Activated CD8-positive, alpha-beta T cell treated with anti-CD3 and anti-CD28 coated beads, Interleukin-2, amount 10 ng/mL, durations not matched to agents 7 days and 5 days (primary cell): Measurements from ENCODE around the gene PLCL2. TPM values are rescaled to one million over a fixed set of nuclear protein-coding genes. Genes with fewer than 3 reads are reported as not detected.

Experiments
- ATAC-seq: fragments of 150-1000 bp; cut with Tn5 transposase; one replicate; pipeline ENCODE4 v1.10.0; 2021; ENCODE audit warnings: moderate library complexity
- CTCF ChIA-PET: fragments of 350-600 bp; sonication (Branson Sonifier 250); formaldehyde crosslinking; loops from one replicate; lab custom pipeline; 2021; ENCODE audit warnings: antibody characterized with exemption; lab: Charles Lee
- POLR2A ChIA-PET: fragments of 350-600 bp; sonication (Branson Sonifier 250); formaldehyde crosslinking; loops from one replicate; lab custom pipeline; 2021; ENCODE audit warnings: antibody characterized with exemption; lab: Charles Lee
- DNase-seq: peaks from one replicate; pipeline ENCODE4 v3.0.0-alpha.2; 2020
- H3K27ac Mint-ChIP-seq: one replicate; pipeline ENCODE4 v1.8.0; 2021; ENCODE audit warnings: mild to moderate bottlenecking, mixed read lengths
- H3K27me3 Mint-ChIP-seq: one replicate; pipeline ENCODE4 v1.8.0; 2021; ENCODE audit warnings: low read depth, mixed read lengths
- H3K36me3 Mint-ChIP-seq: one replicate; pipeline ENCODE4 v1.8.0; 2021; ENCODE audit warnings: low read depth, mixed read lengths
- H3K4me1 Mint-ChIP-seq: one replicate; pipeline ENCODE4 v1.8.0; 2021; ENCODE audit warnings: low read depth, mixed read lengths
- H3K4me3 Mint-ChIP-seq: one replicate; pipeline ENCODE4 v1.8.0; 2021; ENCODE audit warnings: mild to moderate bottlenecking, mixed read lengths
- H3K9me3 Mint-ChIP-seq: one replicate; pipeline ENCODE4 v1.8.0; 2022; ENCODE audit warnings: mixed read lengths; ENCODE audit not compliant: insufficient read depth
- total RNA-seq, 2 experiments: library from RNA; stranded (reverse); gene quantifications; one replicate each; pipeline ENCODE4 v1.2.3, GENCODE V29; 2021

PLCL2 gene
- total RNA-seq, 2 experiments from 2014 or later = 33.9 to 35.8 TPM

- peaks cover 57% of the 10 kb centered on the region for H3K4me1 Mint-ChIP-seq
- H3K27me3 Mint-ChIP-seq = no peaks in the 10 kb centered on the region
- H3K4me3 Mint-ChIP-seq = no peak overlapping the region
- CTCF ChIA-PET = interaction anchor here (1.3 kb wide), 2 partner anchors 14 to 66 kb away, joined by 3 to 4 read pairs; no protein-coding TSS in a partner anchor
- H3K9me3 Mint-ChIP-seq = no peaks in the 10 kb centered on the region
- DNase-seq = no peak
- H3K36me3 Mint-ChIP-seq = peaks cover 26% of the 10 kb centered on the region
- POLR2A ChIA-PET = no interaction called here
- H3K27ac Mint-ChIP-seq = no peak overlapping the region
- ATAC-seq = no peak
Measured at GRCh38 chr3:16908016-16908807, 23.5 kb downstream of the PLCL2 start.

- Mint-ChIP-seq H3K4me3 (no peak overlapping the region), H3K27me3 (no peaks in the 10 kb centered on the region), H3K27ac (no peak overlapping the region), H3K9me3 (no peaks in the 10 kb centered on the region), H3K36me3 (peaks cover 24% of the 10 kb centered on the region), H3K4me1 (peaks cover 52% of the 10 kb centered on the region)
- ATAC-seq (no peak), DNase-seq (no peak)
- CTCF ChIA-PET = interaction anchor here (1.3 kb wide), 1 partner anchor 14 kb away, joined by 4 read pairs; no protein-coding TSS in a partner anchor
- POLR2A ChIA-PET = no interaction called here
Measured at GRCh38 chr3:16908896-16909295, 24.1 kb downstream of the PLCL2 start.

GRCh38 chr3:16909802-16910201 is 25.0 kb downstream of the PLCL2 start:
- Mint-ChIP-seq H3K4me3 (no peak overlapping the region), H3K36me3 (peaks cover 15% of the 10 kb centered on the region), H3K27me3 (no peaks in the 10 kb centered on the region), H3K4me1 (peaks cover 45% of the 10 kb centered on the region), H3K9me3 (no peaks in the 10 kb centered on the region), H3K27ac (no peak overlapping the region)
- ATAC-seq = no peak
- CTCF ChIA-PET = interaction anchor here (0.6 kb wide), 1 partner anchor 10 kb away, joined by 3 read pairs; no protein-coding TSS in a partner anchor
- POLR2A ChIA-PET = no interaction called here
- DNase-seq = no peak

GRCh38 chr3:16910207-16910606 is 25.5 kb downstream of the PLCL2 start:
- DNase-seq (no peak), ATAC-seq (no peak)
- ChIA-PET CTCF (interaction anchor here (0.6 kb wide), 1 partner anchor 10 kb away, joined by 3 read pairs; no protein-coding TSS in a partner anchor), POLR2A (no interaction called here)
- Mint-ChIP-seq H3K4me3 (no peak overlapping the region), H3K9me3 (no peaks in the 10 kb centered on the region), H3K27me3 (no peaks in the 10 kb centered on the region), H3K4me1 (peaks cover 41% of the 10 kb centered on the region), H3K27ac (no peak overlapping the region), H3K36me3 (peaks cover 14% of the 10 kb centered on the region)

GRCh38 chr3:16911916-16912315 is 27.2 kb downstream of the PLCL2 start:
- Mint-ChIP-seq H3K4me1 (peaks cover 39% of the 10 kb centered on the region), H3K27ac (no peak overlapping the region), H3K27me3 (no peaks in the 10 kb centered on the region), H3K36me3 (peaks cover 14% of the 10 kb centered on the region), H3K4me3 (no peak overlapping the region), H3K9me3 (no peaks in the 10 kb centered on the region)
- DNase-seq = no peak
- no peak for ATAC-seq
- CTCF ChIA-PET = no interaction called here
- POLR2A ChIA-PET = no interaction called here

GRCh38 chr3:16912400-16913263 is 27.9 kb downstream of the PLCL2 start:
- H3K27me3 Mint-ChIP-seq = no peaks in the 10 kb centered on the region
- DNase-seq = no peak
- no peak overlapping the region for H3K27ac Mint-ChIP-seq
- POLR2A ChIA-PET = no interaction called here
- H3K4me1 Mint-ChIP-seq = peaks cover 34% of the 10 kb centered on the region
- no peak overlapping the region for H3K4me3 Mint-ChIP-seq
- H3K36me3 Mint-ChIP-seq = peaks cover 14% of the 10 kb centered on the region
- no peak for ATAC-seq
- CTCF ChIA-PET = no interaction called here
- H3K9me3 Mint-ChIP-seq = no peaks in the 10 kb centered on the region

GRCh38 chr3:16913264-16913580 is 28.5 kb downstream of the PLCL2 start:
- ChIA-PET POLR2A (no interaction called here), CTCF (no interaction called here)
- ATAC-seq (no peak), DNase-seq (no peak)
- H3K4me1 Mint-ChIP-seq = peaks cover 34% of the 10 kb centered on the region
- H3K27me3 Mint-ChIP-seq = no peaks in the 10 kb centered on the region
- H3K9me3 Mint-ChIP-seq = no peaks in the 10 kb centered on the region
- H3K27ac Mint-ChIP-seq = no peak overlapping the region
- no peak overlapping the region for H3K4me3 Mint-ChIP-seq
- peaks cover 14% of the 10 kb centered on the region for H3K36me3 Mint-ChIP-seq

GRCh38 chr3:16916840-16917239 is 32.1 kb downstream of the PLCL2 start:
- no peak overlapping the region for H3K27ac Mint-ChIP-seq
- no peaks in the 10 kb centered on the region for H3K9me3 Mint-ChIP-seq
- peaks cover 5% of the 10 kb centered on the region for H3K36me3 Mint-ChIP-seq
- H3K4me1 Mint-ChIP-seq = peaks cover 24% of the 10 kb centered on the region
- ChIA-PET POLR2A (no interaction called here), CTCF (interaction anchor here (1.0 to 2.1 kb wide), 3 partner anchors 11 to 87 kb away, joined by 3 to 8 read pairs (median 4); no protein-coding TSS in a partner anchor)
- H3K4me3 Mint-ChIP-seq = no peak overlapping the region
- DNase-seq = no peak
- H3K27me3 Mint-ChIP-seq = no peaks in the 10 kb centered on the region
- ATAC-seq = no peak

GRCh38 chr3:16917256-16917935 is 32.6 kb downstream of the PLCL2 start:
- POLR2A ChIA-PET = no interaction called here
- H3K9me3 Mint-ChIP-seq = no peaks in the 10 kb centered on the region
- no peak overlapping the region for H3K4me3 Mint-ChIP-seq
- ATAC-seq (no peak), DNase-seq (no peak)
- CTCF ChIA-PET = interaction anchor here (1.0 to 2.1 kb wide), 3 partner anchors 10 to 31 kb away, joined by 3 to 8 read pairs (median 3); no protein-coding TSS in a partner anchor
- peaks cover 5% of the 10 kb centered on the region for H3K36me3 Mint-ChIP-seq
- no peaks in the 10 kb centered on the region for H3K27me3 Mint-ChIP-seq
- H3K4me1 Mint-ChIP-seq = peaks cover 22% of the 10 kb centered on the region
- H3K27ac Mint-ChIP-seq = no peak overlapping the region

GRCh38 chr3:16917980-16918682 is 33.4 kb downstream of the PLCL2 start:
- no peak for DNase-seq
- CTCF ChIA-PET = interaction anchor here (1.1 to 2.1 kb wide), 2 partner anchors 10 to 32 kb away, joined by 3 to 8 read pairs; no protein-coding TSS in a partner anchor
- POLR2A ChIA-PET = no interaction called here
- no peaks in the 10 kb centered on the region for H3K27me3 Mint-ChIP-seq
- no peaks in the 10 kb centered on the region for H3K9me3 Mint-ChIP-seq
- H3K4me3 Mint-ChIP-seq = no peak overlapping the region
- H3K4me1 Mint-ChIP-seq = peaks cover 14% of the 10 kb centered on the region
- no peak overlapping the region for H3K27ac Mint-ChIP-seq
- H3K36me3 Mint-ChIP-seq = peaks cover 4% of the 10 kb centered on the region
- ATAC-seq = no peak

- CTCF ChIA-PET = interaction anchor here (1.1 to 2.1 kb wide), 2 partner anchors 9 to 33 kb away, joined by 3 to 8 read pairs; no protein-coding TSS in a partner anchor
- Mint-ChIP-seq H3K27me3 (no peaks in the 10 kb centered on the region), H3K36me3 (peaks cover 9% of the 10 kb centered on the region), H3K4me3 (no peak overlapping the region), H3K27ac (no peak overlapping the region), H3K4me1 (peaks cover 14% of the 10 kb centered on the region), H3K9me3 (no peaks in the 10 kb centered on the region)
- ATAC-seq (no peak), DNase-seq (no peak)
- POLR2A ChIA-PET = no interaction called here
Measured at GRCh38 chr3:16918683-16919025, 33.9 kb downstream of the PLCL2 start.
